Fibroblast of lung (primary cell): Measurements from ENCODE around the gene ACTN1. TPM values are rescaled to one million over a fixed set of nuclear protein-coding genes. Genes with fewer than 3 reads are reported as not detected.
A peak's percentile ranks its signal among the peaks of the same experiment; 100 is the strongest.

Experiments used
- DNase-seq, 2 donors: peaks; one replicate each; pipeline versions ENCODE4 v3.0.0 to v3.0.0-alpha.2; 2010; ENCODE audit warnings: low read depth in 2 of 2
- H2AFZ ChIP-seq: 2 replicates; pipeline ENCODE4 v1.5.1; 2012; ENCODE audit warnings: low read length, control low read depth, inconsistent platforms
- H3K27ac ChIP-seq: 2 replicates; pipeline ENCODE4 v1.5.1; 2011; ENCODE audit warnings: low read length, control low read depth; ENCODE audit not compliant: insufficient read depth
- H3K27me3 ChIP-seq: 2 replicates; pipeline ENCODE4 v1.5.1; 2011; ENCODE audit warnings: mild to moderate bottlenecking, low read length; ENCODE audit not compliant: control insufficient read depth, insufficient read depth
- H3K36me3 ChIP-seq: 2 replicates; pipeline ENCODE4 v1.5.1; 2011; ENCODE audit warnings: low read length; ENCODE audit not compliant: control insufficient read depth, insufficient read depth
- H3K4me1 ChIP-seq: 2 replicates; pipeline ENCODE4 v1.5.1; 2011; ENCODE audit warnings: low read length; ENCODE audit not compliant: control insufficient read depth, insufficient read depth; ENCODE audit errors: extremely low read depth
- H3K4me2 ChIP-seq: 2 replicates; pipeline ENCODE4 v1.5.1; 2011; ENCODE audit warnings: low read length, control low read depth; ENCODE audit not compliant: insufficient read depth; ENCODE audit errors: extremely low read depth
- H3K4me3 ChIP-seq, 4 experiments: fragments of 200-600 bp in 1 of 4; sonication (generic) in 1 of 4; replicated peaks in 1 of 4; 2 replicates each; pipeline ENCODE4 v1.5.1; 2011 to 2016; ENCODE audit warnings: low read length in 4 of 4, low read depth in 3 of 4, mild to moderate bottlenecking in 3 of 4, control low read depth in 2 of 4, inconsistent platforms in 1 of 4, mixed read lengths in 1 of 4; ENCODE audit not compliant: insufficient read depth in 1 of 4; ENCODE audit errors: control extremely low read depth in 1 of 4
- H3K79me2 ChIP-seq: 2 replicates; pipeline ENCODE4 v1.5.1; 2012; ENCODE audit warnings: mild to moderate bottlenecking, low read length, inconsistent platforms; ENCODE audit not compliant: control insufficient read depth, insufficient read depth
- H3K9ac ChIP-seq: 2 replicates; pipeline ENCODE4 v1.5.1; 2011; ENCODE audit warnings: mild to moderate bottlenecking, low read length, control low read depth; ENCODE audit not compliant: insufficient read depth
- H3K9me3 ChIP-seq: 2 replicates; pipeline ENCODE4 v1.5.1; 2012; ENCODE audit warnings: low read depth, low read length; ENCODE audit not compliant: control insufficient read depth, insufficient read depth
- H4K20me1 ChIP-seq: 2 replicates; pipeline ENCODE4 v1.5.1; 2011; ENCODE audit warnings: low read length; ENCODE audit not compliant: control insufficient read depth, insufficient read depth; ENCODE audit errors: extremely low read depth
- CTCF ChIP-seq, 2 donors: IDR thresholded peaks in 1 of 2; conservative IDR thresholded peaks in 1 of 2; 1 replicate in 1 of 2; 2 replicates in 1 of 2; pipeline ENCODE4 v1.5.1; 2011 to 2012; ENCODE audit warnings: low read length in 2 of 2, control low read depth in 1 of 2, inconsistent platforms in 1 of 2, low read depth in 1 of 2, mild to moderate bottlenecking in 1 of 2
- EZH2 ChIP-seq: IDR thresholded peaks from 2 replicates; pipeline ENCODE4 v1.5.1; 2012; ENCODE audit warnings: low read length, control low read depth, mild to moderate bottlenecking; ENCODE audit errors: missing control alignments
- polyA plus RNA-seq, 2 donors: library from polyadenylated mRNA; depleted of rRNA in 1 of 2; stranded (reverse) in 1 of 2; unstranded in 1 of 2; fragments of >200 nt; gene quantifications; 2 replicates each; pipeline ENCODE4 v1.2.1, GENCODE V29; 2011 to 2012; ENCODE audit warnings: missing spikeins in 1 of 2
- total RNA-seq: library from RNA; depleted of rRNA; stranded (reverse); fragments of >200 nt; gene quantifications from 2 replicates; pipeline ENCODE4 v1.2.1, GENCODE V29; 2014

The ACTN1 gene
- total and polyA plus RNA-seq, 2 donors (not counting 1 experiment from before 2014, with no cell fraction given): 254 to 729 TPM

GRCh38 chr14:68877993-68878575 lies 101.0 kb downstream of the ACTN1 start:
- no peak for TF ChIP-seq EZH2
- TF ChIP-seq CTCF (conservative IDR thresholded peaks at IDR 0.05 in 1 of 2, IDR thresholded peaks at IDR 0.05 in 1 of 2; ENCODE audit: low read depth in 1 of 2, low read length in 2 of 2): no peak
- peaks cover 64% of the 10 kb centered on the region for H3K36me3 ChIP-seq
- H4K20me1 ChIP-seq: no peaks in the 10 kb centered on the region

GRCh38 chr14:68876976-68877375 lies 102.1 kb downstream of the ACTN1 start:
- Histone ChIP-seq H3K4me1 (no peaks in the 10 kb centered on the region), H3K27ac (no peak overlapping the region), H3K36me3 (peaks cover 63% of the 10 kb centered on the region), H3K79me2 (peaks cover 4% of the 10 kb centered on the region), H3K27me3 (no peaks in the 10 kb centered on the region), H3K9ac (no peak overlapping the region), H3K4me3 (no peak overlapping the region), H3K9me3 (no peaks in the 10 kb centered on the region), H3K4me2 (no peak overlapping the region), H4K20me1 (no peaks in the 10 kb centered on the region), H2AFZ (no peak overlapping the region)
- TF ChIP-seq CTCF (conservative IDR thresholded peaks at IDR 0.05 in 1 of 2, IDR thresholded peaks at IDR 0.05 in 1 of 2; ENCODE audit: low read depth in 1 of 2, low read length in 2 of 2): no peak
- TF ChIP-seq EZH2: no peak
- DNase-seq: no peak

More at GRCh38 chr14:68877993-68878575, 101.0 kb downstream of the ACTN1 start:
- Histone ChIP-seq H3K9me3 (no peaks in the 10 kb centered on the region), H2AFZ (no peak overlapping the region), H3K4me3 (no peak overlapping the region), H3K4me2 (no peak overlapping the region), H3K27ac (no peak overlapping the region), H3K79me2 (peaks cover 4% of the 10 kb centered on the region), H3K4me1 (no peaks in the 10 kb centered on the region), H3K27me3 (no peaks in the 10 kb centered on the region), H3K9ac (no peak overlapping the region)
- DNase-seq: no peak

- H3K27ac ChIP-seq: no peak overlapping the region
- H3K4me3 ChIP-seq: peak overlapping the region in 1 of 4 experiments; percentile 6
- H3K4me1 ChIP-seq: no peaks in the 10 kb centered on the region
- peak in 1 of 2 donors; percentile 28 for DNase-seq
- no peaks in the 10 kb centered on the region for H3K9me3 ChIP-seq
- H3K9ac ChIP-seq: no peak overlapping the region
- H3K4me2 ChIP-seq: no peak overlapping the region
- H3K36me3 ChIP-seq: peaks cover 52% of the 10 kb centered on the region
- H4K20me1 ChIP-seq: no peaks in the 10 kb centered on the region
- H3K27me3 ChIP-seq: no peaks in the 10 kb centered on the region
- TF ChIP-seq EZH2: no peak
- no peak for TF ChIP-seq CTCF (conservative IDR thresholded peaks at IDR 0.05 in 1 of 2, IDR thresholded peaks at IDR 0.05 in 1 of 2; ENCODE audit: low read depth in 1 of 2, low read length in 2 of 2)
- no peaks in the 10 kb centered on the region for H3K79me2 ChIP-seq
- no peak overlapping the region for H2AFZ ChIP-seq
These were observed 104.4 kb downstream of the ACTN1 start for GRCh38 chr14:68874746-68875155.
